T-helper 1 cell (primary cell): ENCODE data around the gene ZNF175.
"Not testable (repeated sequence)": the region's sequence is repeated elsewhere in the genome, so short reads cannot be mapped to it uniquely, and the experiment has no call there.

Experiments used
- DNase-seq, 5 donors: peaks; one replicate each; pipeline ENCODE4 v3.0.0-alpha.2; 2012 to 2020

The ZNF175 gene

GRCh38 chr19:51592521-51592920 is 21.4 kb downstream of the ZNF175 start:
- DNase-seq = no peak

- no peak for DNase-seq
These were observed 22.2 kb downstream of the ZNF175 start for GRCh38 chr19:51593138-51593890.

GRCh38 chr19:51593969-51594773 is 23.1 kb downstream of the ZNF175 start:
- peak; percentile 90 to 97 (median 92) for DNase-seq

GRCh38 chr19:51594774-51595109 is 23.7 kb downstream of the ZNF175 start:
- DNase-seq = no peak

GRCh38 chr19:51595190-51596175 is 24.4 kb downstream of the ZNF175 start:
- no peak for DNase-seq

GRCh38 chr19:51598159-51598915 is 27.3 kb downstream of the ZNF175 start:
- no peak for DNase-seq

DNA sequence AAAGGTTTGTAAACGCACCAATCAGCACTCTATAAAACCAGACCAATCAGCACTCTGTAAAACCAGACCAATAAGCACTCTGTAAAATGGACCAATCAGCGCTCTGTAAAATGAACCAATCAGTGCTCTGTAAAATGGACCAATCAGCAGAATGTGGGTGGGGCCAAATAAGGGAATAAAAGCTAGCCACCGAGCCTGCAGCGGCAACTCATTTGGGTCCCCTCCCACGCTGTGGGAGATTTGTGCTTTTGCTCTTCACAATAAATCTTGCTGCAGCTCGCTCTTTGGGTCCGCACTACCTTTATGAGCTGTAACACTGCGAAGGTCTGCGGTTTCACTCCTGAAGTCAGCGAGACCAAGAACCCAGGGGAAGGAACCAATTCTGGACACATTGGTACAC is 28.0 kb downstream of the ZNF175 start:
- DNase-seq = no peak

DNA sequence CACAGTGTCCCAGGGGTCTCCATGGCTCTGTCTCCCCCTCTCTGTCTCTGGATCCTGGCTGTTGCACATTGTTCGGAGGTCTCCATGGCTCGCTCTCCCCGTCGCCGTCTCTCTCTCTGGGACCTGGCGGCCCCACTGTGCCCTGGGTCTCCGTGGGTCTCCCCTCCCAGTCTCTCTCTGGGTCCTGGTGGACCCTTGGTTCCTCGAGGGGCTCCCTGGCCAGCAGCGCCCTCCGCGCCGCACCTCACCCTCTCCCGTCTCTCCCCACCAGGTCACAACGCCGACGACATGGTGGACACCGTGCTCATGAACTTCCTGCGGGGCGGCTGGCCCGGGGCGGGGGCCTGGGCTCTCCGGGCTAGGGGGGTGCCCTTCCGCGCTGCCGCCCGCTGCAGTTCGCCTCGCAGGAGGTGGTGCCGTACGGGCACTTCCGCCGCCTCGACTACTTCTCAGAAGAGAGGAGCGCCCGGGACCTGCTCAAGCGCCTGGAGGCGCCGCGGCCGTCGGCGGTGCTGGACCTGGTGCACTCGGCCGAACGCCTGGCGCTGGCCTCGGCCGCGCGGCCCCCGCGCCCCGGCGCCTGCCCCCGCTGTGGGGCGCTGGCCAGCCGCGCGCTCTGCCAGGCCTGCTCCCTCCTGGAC is 30.0 kb downstream of the ZNF175 start:
- DNase-seq = no peak

DNA sequence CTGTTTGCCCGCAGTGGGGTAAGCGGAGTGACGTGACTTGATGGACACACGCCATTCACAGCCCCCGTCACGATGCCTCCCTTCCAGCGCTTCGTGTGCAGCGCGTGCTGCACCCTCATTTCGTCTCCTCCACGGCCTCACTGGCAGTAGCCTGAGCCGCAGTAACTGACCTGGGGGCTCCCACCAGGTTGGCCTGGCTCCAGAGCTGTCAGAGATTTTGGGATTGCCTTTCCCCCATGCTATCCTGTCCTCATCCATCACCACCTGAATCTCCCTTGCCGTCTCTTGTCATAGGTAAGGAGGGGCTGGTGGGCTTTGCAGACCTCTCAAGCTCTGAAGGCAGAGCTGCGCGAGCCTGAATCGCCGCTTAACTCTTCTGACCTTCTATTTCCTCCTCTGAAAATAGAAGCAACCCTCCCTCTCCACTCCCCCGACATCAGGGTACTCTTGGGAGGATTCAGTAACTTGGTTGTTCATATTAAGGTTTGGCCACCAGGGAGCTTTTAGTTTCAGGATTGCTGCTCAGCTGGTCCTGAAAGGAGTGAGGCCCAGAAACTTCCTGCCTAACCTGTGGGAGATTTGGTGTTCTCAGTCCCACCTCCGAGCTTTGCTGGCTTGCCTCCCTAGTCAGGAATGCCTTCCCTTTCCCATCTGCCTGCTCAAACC is 31.2 kb downstream of the ZNF175 start:
- no peak for DNase-seq

- no peak for DNase-seq
These were observed 36.0 kb downstream of the ZNF175 start for GRCh38 chr19:51607077-51607476.

GRCh38 chr19:51607920-51608562 is 37.0 kb downstream of the ZNF175 start:
- peak in 4 of 5 donors; percentile 27 to 37 (median 37) for DNase-seq

DNA sequence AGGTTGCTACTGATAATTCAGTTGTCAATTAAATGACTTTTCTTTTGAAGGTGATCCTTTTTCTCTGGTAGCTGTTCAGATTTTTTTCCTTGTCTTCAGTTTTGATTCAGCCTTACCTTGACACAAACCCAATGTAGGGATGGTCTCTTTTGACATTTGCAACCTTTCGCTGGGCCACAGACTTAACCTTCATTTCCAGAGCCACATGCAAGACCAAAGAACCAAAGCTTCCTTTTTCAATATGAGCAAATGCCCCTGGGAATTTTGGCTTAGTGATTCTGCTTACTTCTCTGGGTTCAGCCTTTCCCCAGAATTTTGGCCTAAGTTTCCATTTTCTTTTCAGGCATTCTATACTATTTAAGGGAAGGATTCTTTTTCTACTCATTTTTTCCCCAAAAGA is 39.5 kb downstream of the ZNF175 start:
- no peak for DNase-seq

- DNase-seq = no peak
These were observed 43.7 kb downstream of the ZNF175 start for GRCh38 chr19:51614789-51615188.

- no peak for DNase-seq
These were observed 44.9 kb downstream of the ZNF175 start for GRCh38 chr19:51615991-51616390.

- DNase-seq = no peak
These were observed 50.1 kb downstream of the ZNF175 start for GRCh38 chr19:51621178-51621577.

DNA sequence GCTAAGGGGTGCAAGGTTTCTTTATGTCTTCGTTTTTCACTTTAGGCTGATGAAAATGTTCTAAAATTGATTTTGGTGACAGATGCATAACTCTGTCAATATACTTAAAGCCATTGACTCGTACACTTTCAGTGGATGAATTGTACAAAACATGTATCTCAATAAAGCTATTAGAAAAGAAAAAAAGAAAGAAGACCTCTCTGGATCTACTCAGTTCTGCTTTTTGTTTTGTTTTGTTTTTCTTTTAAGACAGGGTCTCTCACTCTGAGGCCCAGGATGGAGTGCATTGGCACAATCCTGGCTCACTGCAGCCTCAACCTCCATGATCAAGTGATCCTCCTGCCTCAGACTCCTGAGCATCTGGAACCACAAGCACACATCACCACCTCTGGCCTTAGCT is 55.6 kb downstream of the ZNF175 start:
- DNase-seq = no peak

- no peak for DNase-seq
These were observed 56.5 kb downstream of the ZNF175 start for GRCh38 chr19:51627491-51628138.

GRCh38 chr19:51628153-51628939 is 57.3 kb downstream of the ZNF175 start:
- DNase-seq = no peak

GRCh38 chr19:51630315-51630714 is 59.2 kb downstream of the ZNF175 start, which contains the start of gene SIGLEC5:
Gene SIGLEC5, minus strand, starts transcription at chr19:51630401. Its CDS starts 66 bp downstream, at chr19:51630335.
- not testable (repeated sequence) for DNase-seq
